ENCODE data around the gene SPATA22.
A peak's percentile ranks its signal among the peaks of the same experiment; 100 is the strongest.
"Not testable (repeated sequence)": the region's sequence is repeated elsewhere in the genome, so short reads cannot be mapped to it uniquely, and the experiment has no call there.

Gene SPATA22, protein sequence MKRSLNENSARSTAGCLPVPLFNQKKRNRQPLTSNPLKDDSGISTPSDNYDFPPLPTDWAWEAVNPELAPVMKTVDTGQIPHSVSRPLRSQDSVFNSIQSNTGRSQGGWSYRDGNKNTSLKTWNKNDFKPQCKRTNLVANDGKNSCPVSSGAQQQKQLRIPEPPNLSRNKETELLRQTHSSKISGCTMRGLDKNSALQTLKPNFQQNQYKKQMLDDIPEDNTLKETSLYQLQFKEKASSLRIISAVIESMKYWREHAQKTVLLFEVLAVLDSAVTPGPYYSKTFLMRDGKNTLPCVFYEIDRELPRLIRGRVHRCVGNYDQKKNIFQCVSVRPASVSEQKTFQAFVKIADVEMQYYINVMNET

GRCh38 chr17:3471599-3471998 lies at the start of gene SPATA22:
SPATA22 (minus strand) TSS chr17:3471819; CDS start chr17:3469325, 2,494 bp downstream.
- no peak for DNase-seq (ENCODE audit: low spot score)

GRCh38 chr17:3519472-3519871 lies 47.9 kb upstream of the SPATA22 start:
- DNase-seq (ENCODE audit: low spot score) = not testable (repeated sequence)

GRCh38 chr17:3514873-3515272 lies 43.3 kb upstream of the SPATA22 start:
- no peak for DNase-seq (ENCODE audit: low spot score)

GRCh38 chr17:3514167-3514566 lies 42.5 kb upstream of the SPATA22 start:
- DNase-seq (ENCODE audit: low spot score) = not testable (repeated sequence)

GRCh38 chr17:3513305-3514035 lies 41.9 kb upstream of the SPATA22 start:
- no peak for DNase-seq (ENCODE audit: low spot score)

DNA sequence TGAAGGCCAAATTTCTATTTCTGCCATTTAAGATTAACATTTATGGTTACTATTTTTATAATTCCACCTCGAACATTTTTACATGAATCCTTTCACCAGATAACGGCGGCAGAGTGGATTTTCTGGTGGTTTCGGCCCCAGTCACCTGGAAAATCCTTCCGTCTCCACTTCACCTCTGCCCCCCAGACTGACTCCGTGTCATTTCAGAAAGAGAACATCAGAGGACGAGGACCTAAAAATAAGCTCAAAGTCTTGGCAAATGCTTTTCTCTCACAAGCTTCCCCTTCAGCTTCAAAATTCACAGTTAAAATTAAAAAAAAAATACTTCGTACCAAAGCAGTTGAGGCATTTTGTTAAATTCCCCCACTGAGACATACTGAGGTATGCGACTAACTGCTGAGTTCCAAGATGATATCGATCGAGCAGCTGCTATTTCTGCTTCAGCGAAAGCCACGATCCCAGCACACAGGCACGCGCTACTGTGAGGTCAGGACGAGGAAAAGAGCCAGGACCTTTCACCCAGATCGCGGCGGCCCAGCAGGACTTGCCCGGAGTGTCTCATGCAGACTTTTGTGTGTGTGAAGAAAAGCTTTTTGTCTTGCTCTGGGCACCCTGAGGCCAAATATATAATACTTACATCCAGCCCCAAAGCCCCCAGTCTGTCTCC lies 41.0 kb upstream of the SPATA22 start:
- peak; percentile 79 for DNase-seq (ENCODE audit: low spot score)

- DNase-seq (ENCODE audit: low spot score) = no peak
Observed at GRCh38 chr17:3511852-3512504, 40.4 kb upstream of the SPATA22 start.

DNA sequence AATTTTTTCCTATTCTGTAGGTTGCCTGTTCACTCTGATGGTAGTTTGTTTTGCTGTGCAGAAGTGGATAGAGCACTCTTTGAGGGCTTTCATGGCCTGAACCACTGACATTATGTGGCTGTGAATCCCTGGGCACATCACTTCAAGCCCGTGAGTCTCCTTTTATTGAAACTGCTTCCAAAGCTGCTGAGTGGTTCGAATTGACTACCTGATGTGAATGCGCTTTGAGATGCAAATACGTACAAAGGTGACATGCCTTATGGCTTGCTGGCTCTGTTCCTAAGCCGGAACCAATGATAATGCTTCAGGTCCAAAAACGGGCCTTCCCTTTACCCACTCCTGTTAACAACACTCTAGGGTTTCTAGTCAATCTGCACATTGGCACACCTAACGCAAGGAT lies 38.5 kb upstream of the SPATA22 start:
- no peak for DNase-seq (ENCODE audit: low spot score)

DNA sequence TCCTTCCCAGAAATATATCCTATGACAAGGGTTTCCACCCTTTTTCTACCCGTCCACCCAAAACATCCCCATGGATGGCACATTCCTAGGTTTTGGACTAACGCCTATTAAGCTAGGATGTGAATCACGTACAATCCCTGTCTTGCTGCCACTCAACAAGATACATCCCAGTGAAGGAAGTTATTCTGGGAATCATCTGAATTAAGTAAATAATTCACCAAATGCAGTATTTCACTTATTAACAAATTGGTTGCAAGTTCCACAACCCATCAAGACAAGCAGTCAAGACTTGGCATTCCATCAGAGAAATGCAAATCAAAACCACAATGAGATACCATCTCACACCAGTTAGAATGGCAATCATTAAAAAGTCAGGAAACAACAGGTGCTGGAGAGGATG lies 36.2 kb upstream of the SPATA22 start:
- DNase-seq (ENCODE audit: low spot score) = no peak

- DNase-seq (ENCODE audit: low spot score) = no peak
Observed at GRCh38 chr17:3507071-3507470, 35.5 kb upstream of the SPATA22 start.

- DNase-seq (ENCODE audit: low spot score) = no peak
Observed at GRCh38 chr17:3506054-3506453, 34.4 kb upstream of the SPATA22 start.

DNA sequence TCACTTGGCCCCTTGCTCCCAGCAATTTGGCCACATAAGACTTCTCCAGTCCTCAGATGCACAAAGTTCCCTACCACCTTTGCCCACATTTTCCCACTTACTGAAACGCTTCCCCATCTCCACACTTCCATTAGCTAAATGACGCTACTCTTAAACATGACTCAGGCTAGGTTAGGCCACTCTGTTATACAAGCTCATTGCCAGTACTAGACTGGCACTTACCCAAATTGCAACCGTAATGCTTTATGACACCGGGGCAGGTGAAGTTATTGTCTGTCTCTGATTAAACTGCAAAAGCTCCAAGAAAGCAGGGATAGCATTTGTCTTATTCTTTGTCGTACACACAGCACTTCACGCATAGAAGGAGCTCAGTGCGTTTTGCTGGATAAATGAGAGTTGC lies 33.4 kb upstream of the SPATA22 start:
- no peak for DNase-seq (ENCODE audit: low spot score)

DNA sequence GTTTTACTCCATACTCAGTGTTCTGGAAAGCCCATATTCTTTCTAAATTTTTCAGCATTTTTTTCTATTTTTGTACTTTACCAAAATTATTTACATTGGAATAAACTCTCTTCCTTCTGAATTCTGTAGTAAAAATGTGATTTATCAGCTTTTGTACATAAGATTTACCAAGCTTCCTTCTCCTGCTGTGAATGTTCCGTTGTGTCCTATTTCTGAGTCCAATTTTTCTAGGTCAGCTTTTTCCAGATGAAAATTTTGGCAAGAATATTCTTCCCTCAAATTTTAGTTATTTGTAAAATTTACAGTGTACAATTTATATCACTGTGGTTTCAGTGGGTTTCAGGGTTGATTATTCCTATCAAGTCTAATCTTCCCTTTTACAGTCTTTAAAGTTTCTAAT lies 31.7 kb upstream of the SPATA22 start:
- DNase-seq (ENCODE audit: low spot score) = no peak

DNA sequence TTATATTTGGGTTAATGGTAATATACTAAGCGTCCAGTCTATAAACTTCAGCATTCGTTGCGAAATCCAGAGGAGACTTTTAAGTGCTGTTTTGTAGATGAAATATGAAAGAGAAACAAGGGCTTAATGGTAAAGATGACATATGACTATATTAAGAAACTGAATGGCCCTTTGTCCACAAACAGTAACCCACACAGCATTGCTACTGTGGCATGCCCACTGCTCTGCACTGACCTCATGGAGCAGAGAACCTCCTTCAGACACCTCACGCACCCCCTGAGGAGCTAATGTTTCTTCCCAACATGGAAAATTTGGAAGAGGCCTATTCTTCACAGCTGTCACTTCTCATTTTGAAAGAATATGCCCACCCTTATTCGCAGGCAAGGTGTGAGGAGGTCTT lies 30.8 kb upstream of the SPATA22 start:
- no peak for DNase-seq (ENCODE audit: low spot score)

GRCh38 chr17:3501344-3501743 lies 29.7 kb upstream of the SPATA22 start:
- DNase-seq (ENCODE audit: low spot score) = no peak

DNA sequence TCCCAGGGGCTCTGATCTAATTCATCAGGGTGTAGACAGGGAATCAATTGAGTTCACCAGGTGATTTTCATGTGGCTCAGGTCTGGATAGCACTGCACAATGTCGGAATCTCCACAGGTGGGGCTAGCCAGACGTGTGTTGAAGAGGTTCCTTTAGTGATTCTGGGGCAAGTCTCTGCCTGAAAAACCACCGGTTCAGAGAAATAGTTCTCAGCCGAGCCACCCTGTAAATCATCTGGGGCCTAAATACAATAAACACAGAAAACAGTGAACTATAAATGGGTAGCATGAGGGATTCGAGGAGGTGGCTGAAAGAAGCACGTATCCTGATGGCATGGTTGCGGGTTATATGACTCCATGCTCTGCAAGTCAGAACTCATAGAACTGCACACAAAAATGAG lies 25.5 kb upstream of the SPATA22 start:
- DNase-seq (ENCODE audit: low spot score) = no peak

DNA sequence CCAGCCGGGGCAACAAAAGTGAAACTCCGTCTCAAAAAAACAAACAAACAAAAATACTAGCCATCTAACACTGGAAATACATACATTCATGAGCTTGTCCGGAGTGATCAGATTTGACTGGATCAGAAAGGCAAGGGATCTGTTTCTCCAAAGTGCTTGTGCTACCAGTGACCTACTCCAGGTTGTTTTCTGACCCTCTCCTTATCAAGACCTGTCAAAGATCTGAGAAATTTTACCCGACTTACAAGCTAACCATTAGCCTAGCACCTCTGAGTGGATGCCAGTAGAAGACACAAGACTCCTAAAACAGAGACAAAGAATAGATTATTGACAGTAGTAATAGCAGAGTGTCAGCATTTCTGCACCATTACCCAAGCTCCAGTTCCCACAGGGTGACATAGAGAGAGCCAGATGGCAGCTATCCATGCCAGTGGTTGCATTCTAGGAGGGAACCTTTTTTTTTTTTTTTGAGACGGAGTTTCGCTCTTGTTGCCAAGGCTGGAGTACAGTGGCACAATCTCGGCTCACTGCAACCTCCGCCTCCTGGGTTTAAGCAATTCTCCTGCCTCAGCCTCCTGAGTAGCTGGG lies 14.0 kb upstream of the SPATA22 start:
- DNase-seq (ENCODE audit: low spot score) = no peak

DNA sequence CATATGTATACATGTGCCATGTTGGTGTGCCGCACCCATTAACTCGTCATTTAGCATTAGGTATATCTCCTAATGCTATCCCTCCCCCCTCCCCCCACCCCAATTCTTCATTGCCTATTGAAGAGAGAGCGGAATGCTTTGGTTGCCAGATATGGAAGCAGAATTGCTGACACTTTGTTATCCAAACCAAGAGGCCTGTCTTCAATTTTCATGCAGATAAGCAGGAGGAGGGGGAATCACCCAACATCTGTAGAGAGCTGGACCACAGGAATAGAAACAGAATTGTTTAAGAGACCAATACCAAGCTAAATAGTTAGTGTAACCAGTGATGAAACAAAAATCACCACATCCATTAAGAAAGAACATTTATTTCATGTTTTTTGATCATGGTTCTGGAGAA lies 11.2 kb upstream of the SPATA22 start:
- DNase-seq (ENCODE audit: low spot score) = no peak

- no peak for DNase-seq (ENCODE audit: low spot score)
Observed at GRCh38 chr17:3479988-3480387, 8.4 kb upstream of the SPATA22 start.

- DNase-seq (ENCODE audit: low spot score) = no peak
Observed at GRCh38 chr17:3475812-3476610, 4.4 kb upstream of the SPATA22 start, which contains the start of gene ASPA. ASPA (plus strand) TSS chr17:3475997; CDS start chr17:3476160, 163 bp downstream.

- DNase-seq (ENCODE audit: low spot score) = no peak
Observed at GRCh38 chr17:3475251-3475685, 3.6 kb upstream of the SPATA22 start.
